ENCODE data around the gene RHPN2.
"Not testable (repeated sequence)": the region's sequence is repeated elsewhere in the genome, so short reads cannot be mapped to it uniquely, and the experiment has no call there.

RHPN2 gene

GRCh38 chr19:33025468-33026238 is 39.0 kb downstream of the RHPN2 start:
- not testable (repeated sequence) for FAIRE-seq

- no peak for FAIRE-seq
Measured at GRCh38 chr19:33024398-33024797, 40.3 kb downstream of the RHPN2 start.

GRCh38 chr19:33022472-33023116 is 42.1 kb downstream of the RHPN2 start:
- FAIRE-seq: no peak

GRCh38 chr19:33010891-33011290 is 53.8 kb downstream of the RHPN2 start:
- FAIRE-seq: not testable (repeated sequence)

GRCh38 chr19:33008738-33009137 is 56.0 kb downstream of the RHPN2 start:
- no peak for FAIRE-seq

GRCh38 chr19:33005440-33005839 is 59.2 kb downstream of the RHPN2 start:
- no peak for FAIRE-seq

DNA sequence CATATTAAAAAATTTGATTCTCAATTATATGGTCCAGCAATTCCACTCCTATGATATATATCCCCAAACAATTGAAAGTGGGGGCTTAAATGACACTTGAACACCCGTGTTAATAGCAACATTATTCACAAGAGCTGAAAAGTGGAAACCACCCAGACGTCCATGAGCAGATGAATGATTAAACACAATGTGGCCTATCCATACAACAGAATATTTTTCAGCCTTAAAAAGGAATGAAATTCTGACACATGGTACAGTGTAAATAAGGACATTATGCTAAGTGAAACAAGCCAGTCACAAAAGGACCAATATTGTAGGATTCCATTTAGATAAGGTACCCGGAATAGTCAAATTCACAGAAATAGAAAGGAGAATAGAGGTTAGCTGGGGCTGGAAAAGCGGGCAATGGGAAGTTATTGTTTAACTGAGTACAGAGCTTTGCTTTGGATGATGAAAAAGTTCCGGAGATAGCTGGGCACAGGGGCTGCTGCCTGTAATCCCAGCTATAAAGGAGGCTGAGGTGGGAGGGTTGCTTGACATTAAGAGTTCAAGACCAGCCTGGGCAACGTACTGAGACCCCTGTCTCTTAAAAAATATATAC is 61.2 kb downstream of the RHPN2 start:
- FAIRE-seq: not testable (repeated sequence)

DNA sequence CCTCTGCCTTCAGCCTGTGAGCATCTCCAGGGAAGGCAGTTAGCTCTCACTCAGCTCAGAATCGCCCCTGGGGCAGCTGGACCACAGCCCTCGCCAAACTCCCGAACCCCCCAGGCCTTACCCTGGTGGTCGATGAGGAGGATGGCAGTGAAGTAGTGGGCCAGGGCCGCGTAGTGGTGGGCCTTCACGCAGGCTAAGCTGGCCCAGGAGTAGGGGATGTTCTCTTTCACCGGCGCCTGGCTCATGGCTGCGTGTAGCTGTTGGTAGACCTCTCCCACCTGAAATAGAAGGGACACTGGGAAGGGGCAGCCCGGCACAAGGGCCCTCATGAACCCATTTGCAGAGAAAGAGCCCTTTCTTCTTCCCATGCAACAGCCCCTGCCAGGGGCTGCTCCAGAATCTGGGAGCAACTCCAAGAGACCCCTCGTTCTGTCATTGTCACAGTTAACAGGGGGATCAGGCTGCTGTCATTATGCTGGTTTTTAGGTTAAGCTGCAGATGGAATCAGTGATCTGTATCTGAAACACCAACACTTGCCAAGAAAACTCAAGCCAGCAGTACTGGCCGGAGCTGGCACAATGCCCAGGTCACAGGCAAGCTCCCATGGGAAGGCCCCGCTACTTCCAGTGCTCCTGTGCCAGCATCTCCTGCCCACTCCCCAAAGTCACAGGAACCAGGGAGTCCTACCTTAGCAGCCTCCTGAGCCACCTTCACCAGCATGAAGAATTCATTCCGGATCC is 62.4 kb downstream of the RHPN2 start:
- not testable (repeated sequence) for FAIRE-seq

- no peak for FAIRE-seq
Measured at GRCh38 chr19:33000910-33001309, 63.8 kb downstream of the RHPN2 start.

DNA sequence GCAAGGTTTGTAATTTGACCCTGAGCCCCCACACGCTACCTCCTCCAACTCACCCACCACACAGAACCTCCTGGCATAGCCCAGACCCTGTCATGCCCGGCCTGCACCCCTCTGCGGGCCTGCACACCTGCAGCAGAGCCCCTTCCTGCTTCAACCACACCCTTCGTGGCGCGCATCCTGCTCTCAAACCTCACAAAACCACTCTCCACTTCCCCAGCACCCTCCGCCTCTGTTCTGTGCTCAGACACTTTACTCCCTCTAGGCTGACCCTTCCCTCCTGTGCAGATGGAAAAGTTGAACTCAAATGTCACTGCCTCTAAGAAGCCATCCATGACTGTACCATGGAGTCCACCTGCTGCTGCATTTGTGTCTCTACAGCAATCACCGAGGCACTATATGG is 64.2 kb downstream of the RHPN2 start:
- FAIRE-seq: no peak

GRCh38 chr19:32998722-32999121 is 66.0 kb downstream of the RHPN2 start:
- no peak for FAIRE-seq

DNA sequence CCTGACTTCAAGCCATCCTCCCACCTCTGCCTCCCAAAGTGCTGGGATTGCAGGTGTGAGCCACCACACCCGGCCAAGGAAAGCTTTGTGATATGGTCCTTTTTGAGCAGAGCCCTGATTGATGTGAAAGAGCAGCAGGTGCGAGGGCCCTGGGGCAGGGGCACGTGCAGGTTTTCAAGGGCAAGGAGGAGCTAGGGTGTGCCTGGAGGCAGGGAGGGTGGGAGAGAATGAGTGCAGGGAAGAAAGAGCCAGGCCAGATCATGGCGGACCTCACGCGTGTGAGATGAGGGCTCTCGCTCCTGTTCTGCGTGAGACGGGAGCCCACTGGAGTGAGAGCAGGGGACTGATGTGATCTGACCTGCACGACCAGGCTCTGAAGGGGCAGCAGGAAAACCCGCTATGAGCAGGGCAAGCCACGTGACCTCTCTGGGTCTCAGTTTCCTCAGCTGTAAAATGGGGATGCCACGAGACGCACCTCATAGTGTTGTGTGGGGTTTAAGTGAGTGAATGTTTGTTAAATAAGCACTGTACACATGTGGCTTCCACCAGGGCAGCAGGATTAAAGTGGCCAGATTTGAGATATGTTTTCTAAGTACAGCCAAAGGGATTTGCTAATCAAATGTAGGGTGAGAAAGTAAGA is 66.9 kb downstream of the RHPN2 start:
- FAIRE-seq: no peak

GRCh38 chr19:32997061-32997464 is 67.6 kb downstream of the RHPN2 start:
- FAIRE-seq: not testable (repeated sequence)

DNA sequence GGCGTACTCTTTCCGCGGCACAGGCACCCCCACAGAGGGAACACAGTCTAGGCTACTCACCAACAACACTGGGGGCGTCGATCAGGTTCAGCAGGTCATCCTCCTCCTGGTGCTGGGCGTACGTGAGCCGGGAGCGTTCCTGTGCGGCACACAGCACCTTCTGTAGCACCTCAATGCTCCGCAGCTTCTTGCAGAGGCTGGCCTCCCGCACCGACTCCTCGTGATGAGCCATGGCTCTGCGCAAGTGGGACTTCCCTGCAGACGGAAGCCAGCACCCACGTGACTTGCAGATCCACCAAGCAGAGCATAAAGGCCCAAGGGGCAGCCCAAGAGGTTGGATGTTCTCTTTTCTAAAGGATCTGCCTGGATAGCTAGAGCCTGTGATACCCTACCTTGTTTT is 68.7 kb downstream of the RHPN2 start:
- FAIRE-seq: not testable (repeated sequence)

DNA sequence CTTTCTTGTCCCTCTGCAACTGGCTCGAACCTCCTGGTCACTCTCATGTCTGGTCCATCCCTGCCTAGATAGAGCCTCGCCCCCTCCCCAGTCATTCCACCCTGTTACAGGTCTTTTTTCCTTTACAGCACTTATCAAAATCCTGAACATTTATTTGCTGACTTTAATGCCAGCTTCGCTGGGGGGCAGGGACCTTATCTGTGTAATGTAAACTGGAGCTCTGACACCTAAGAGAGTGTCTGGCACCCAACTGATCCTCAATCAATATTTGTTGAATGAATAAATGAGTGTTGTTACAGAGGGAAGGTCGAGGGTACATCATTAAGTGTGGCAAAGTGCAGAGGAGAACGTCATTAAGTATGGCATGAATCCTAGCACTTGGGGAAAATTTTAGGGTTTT is 76.0 kb downstream of the RHPN2 start:
- no peak for FAIRE-seq

GRCh38 chr19:32988254-32988653 is 76.4 kb downstream of the RHPN2 start:
- not testable (repeated sequence) for FAIRE-seq

- not testable (repeated sequence) for FAIRE-seq
Measured at GRCh38 chr19:32982488-32982887, 82.2 kb downstream of the RHPN2 start.

- FAIRE-seq: not testable (repeated sequence)
Measured at GRCh38 chr19:32979807-32980206, 84.9 kb downstream of the RHPN2 start.

DNA sequence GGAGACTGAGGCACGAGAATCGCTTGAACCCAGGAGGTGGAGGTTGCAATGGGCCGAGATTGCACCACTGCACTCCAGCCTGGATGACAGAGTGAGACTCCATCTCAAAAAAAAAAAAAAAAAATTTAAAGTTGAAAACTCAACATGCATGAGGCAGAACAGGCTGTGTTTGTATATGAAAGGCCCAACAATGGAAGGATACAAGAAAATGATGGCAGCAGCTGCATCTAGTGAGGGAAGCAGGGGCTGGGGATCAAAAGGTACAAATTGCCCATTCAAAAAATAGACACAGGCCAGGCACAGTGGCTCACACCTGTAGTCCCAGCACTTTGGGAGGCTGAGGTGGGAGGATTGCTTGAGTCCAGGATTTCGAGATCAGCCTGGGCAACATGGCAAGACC is 86.9 kb downstream of the RHPN2 start:
- FAIRE-seq: not testable (repeated sequence)

DNA sequence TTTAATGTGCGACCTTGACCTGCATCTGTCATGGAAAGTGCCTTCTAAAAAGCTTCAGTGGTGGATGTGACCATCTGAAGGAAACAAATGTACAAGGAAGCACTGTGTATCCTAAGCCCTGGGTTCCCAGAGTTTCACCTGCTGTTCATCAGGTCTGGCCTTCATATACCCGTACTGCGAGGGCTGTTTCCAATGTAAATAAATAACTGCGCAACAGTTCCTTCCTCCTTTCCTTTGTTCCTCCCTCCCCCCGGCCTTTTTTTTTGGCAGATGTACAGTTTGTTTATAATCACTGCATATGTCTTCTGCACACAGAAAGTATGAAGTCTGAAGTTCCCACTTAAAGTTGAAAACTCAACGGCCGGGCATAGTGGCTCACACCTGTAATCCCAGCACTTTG is 87.4 kb downstream of the RHPN2 start:
- FAIRE-seq: no peak

- FAIRE-seq: no peak
Measured at GRCh38 chr19:32976223-32976805, 88.4 kb downstream of the RHPN2 start.
